NCI-H2107 treated with DMSO at 0.1 percent for 48 hours (cell line): ENCODE data around the gene LY6G5B.

Source experiments
- DNase-seq: peaks from one replicate; lab custom pipeline; 2025; ENCODE audit not compliant: unreplicated experiment; lab: John Stamatoyannopoulos, UW

LY6G5B gene

DNA sequence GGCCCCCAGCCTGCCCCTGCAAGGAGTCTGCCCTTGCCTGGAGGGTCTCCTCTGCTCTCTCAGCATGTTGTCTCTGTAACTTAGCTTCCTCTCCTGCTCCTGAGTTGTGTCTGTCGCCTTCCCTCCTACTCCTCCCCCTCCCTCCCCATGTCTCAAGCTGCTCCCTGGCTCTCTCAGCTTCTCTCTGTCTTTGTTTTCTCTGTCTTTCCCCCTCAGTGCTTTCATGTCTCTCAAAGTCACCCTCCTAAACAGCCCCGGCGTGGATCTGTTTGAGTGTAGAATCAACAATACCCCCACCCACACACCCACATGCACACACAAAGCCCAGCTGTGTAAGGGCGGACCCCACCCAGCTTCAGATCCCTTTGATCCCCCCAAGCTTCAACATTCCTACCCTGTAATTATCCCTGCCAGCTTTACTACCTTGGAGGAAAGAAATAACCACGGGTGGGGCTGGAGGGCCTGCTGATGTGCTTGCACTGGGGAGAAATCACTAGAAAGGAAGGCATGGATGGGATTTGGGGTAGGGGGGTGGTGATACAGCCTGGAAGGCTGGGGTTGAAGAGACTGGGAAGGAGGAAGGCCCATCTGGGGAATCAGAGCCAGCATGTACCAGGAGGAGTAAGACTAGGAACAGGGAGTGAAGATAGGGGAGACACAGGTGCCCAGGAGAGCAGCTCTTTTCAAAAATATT lies 44.4 kb downstream of the LY6G5B start:
- DNase-seq = no peak

GRCh38 chr6:31715022-31715958 lies 45.5 kb downstream of the LY6G5B start, which contains the start of gene LY6G6D:
Gene LY6G6D (plus strand): TSS chr6:31715348. CDS start chr6:31715356, 8 bp downstream.
- DNase-seq = no peak

DNA sequence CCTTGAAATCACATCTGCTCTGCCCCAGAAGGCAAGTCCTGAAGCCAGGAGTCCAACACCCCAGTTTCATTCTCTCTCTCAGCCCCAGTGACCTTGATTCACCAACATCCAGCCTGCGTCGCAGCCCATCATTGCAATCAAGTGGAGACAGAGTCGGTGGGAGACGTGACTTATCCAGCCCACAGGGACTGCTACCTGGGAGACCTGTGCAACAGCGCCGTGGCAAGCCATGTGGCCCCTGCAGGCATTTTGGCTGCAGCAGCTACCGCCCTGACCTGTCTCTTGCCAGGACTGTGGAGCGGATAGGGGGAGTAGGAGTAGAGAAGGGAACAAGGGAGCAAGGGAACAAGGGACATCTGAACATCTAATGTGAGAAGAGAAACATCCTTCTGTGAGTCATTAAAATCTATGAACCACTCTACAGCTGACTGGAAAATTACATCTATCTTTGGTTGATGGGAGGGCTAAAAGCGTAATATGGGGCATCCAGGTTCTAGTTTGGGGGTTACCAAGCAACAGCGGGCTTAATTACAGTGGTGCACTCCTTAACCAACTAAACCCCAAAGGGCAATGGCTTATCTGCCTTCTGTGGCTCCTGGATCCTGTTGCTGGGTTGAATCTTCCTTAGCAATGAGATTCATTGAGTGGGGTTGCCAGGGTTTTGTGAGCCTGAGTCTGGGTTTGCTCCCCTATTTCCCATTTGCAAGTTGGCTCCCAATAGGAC lies 47.9 kb downstream of the LY6G5B start:
- DNase-seq = no peak

DNA sequence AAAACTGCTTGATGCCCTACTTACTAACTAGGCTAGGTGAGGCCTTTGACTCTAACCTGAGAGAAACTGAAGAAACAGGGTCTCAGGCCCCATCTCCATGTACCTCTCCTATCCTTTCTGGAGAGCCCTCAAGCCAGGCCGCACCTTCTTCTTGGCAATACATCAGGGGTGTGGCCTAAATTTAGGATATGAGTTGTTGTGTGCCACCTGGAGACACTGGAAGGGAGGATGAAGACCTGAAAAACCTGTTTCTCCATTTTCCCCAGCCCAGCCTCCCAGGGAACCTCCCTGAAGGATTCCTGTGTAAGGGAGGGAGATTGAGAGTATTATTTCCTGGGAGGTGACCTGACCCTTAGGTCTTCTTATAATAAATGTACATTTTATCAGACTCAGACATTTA lies 48.5 kb downstream of the LY6G5B start:
- DNase-seq = no peak

DNA sequence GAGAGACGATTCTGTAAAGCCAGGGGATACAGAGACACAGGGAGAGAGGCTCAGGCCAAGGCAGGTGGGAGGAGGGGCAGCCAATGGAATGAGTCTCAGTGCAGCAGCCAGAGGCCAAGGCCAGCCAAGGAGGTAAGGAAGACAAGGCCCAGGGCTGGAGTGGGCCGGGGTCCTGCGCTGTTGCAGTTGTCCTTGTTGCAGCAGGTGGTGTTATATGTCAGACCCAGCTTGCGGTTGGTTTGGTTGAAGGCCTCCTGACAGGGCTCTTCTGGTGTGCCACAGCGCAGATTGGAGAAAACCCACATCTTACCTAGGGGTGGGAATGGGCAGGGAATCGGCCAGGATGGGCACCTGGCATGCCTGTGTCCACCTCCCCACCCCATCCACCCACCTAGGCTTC lies 49.2 kb downstream of the LY6G5B start:
- no peak for DNase-seq

DNA sequence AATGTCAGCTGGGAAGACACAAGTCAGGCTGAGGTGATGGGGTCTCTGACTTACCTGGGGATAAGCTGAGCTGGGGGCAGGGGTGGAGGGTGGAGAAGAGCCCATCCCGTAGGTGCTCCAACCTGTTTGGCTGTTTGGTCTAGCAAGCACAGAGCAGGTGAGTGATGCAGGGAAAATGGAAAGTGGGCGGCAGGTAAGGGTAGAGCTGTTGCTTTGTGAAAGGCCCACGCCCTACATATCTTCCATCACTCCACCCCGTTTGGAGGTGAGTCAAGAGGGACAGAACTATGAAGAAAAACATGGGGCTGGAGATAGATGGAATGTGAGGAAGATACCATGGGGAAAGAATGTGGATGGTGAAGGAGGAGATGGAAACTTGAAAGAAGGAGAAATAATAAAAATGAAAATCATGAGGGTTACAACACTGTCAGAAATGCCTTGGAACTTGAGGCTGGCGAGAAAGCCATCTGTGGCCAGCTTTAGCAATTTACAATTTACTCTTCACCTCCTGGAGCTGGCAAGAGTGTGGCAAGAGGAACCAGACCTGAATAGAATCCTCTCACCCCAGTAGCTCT lies 50.5 kb downstream of the LY6G5B start:
- no peak for DNase-seq

GRCh38 chr6:31721351-31722020 lies 51.7 kb downstream of the LY6G5B start, which contains the start of gene LY6G6C:
Gene LY6G6C (minus strand): TSS chr6:31721746. CDS start chr6:31721679, 67 bp downstream.
- DNase-seq = no peak

DNA sequence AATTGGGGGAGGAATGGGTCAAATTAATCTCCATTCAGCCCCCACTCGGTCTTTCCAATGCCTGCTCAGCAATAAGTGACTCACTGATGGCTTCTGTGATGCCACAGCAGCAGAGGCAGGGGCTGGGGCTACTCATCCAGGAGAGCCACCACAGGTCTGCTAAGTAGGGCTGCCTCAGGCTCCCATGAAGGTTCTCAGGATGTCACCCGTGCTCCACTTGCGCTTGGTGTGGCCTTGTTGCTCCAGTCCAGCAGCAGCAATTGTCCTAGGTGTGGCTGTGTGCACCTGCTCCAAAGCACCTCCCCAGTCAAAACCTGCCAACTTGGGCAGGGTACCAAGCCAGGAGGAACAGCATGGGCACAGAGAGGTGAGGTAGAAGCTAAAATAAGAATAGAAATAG lies 52.4 kb downstream of the LY6G5B start:
- DNase-seq = no peak
